Measurements from ENCODE around the gene POLR1C. TPM values are rescaled to one million over a fixed set of nuclear protein-coding genes. Genes with fewer than 3 reads are reported as not detected.

The POLR1C gene
- total RNA-seq, 1 experiment from 2014 or later: 75.4 TPM

- no peak overlapping the region for H3K27ac ChIP-seq (ENCODE audit: low read depth, low read length, poor library complexity, severe bottlenecking)
- ChIA-PET POLR2A (ENCODE audit: low non-redundant PET) (no interaction called here), CTCF (no interaction called here)
- no peak for DNase-seq (ENCODE audit: low spot score)
- intact Hi-C loops (cut with micrococcal nuclease; ENCODE audit: unreplicated experiment): no loop called here
- H3K4me3 ChIP-seq (ENCODE audit: low read depth, low read length, poor library complexity, severe bottlenecking): no peak overlapping the region
- TF ChIP-seq, protein P1, sequence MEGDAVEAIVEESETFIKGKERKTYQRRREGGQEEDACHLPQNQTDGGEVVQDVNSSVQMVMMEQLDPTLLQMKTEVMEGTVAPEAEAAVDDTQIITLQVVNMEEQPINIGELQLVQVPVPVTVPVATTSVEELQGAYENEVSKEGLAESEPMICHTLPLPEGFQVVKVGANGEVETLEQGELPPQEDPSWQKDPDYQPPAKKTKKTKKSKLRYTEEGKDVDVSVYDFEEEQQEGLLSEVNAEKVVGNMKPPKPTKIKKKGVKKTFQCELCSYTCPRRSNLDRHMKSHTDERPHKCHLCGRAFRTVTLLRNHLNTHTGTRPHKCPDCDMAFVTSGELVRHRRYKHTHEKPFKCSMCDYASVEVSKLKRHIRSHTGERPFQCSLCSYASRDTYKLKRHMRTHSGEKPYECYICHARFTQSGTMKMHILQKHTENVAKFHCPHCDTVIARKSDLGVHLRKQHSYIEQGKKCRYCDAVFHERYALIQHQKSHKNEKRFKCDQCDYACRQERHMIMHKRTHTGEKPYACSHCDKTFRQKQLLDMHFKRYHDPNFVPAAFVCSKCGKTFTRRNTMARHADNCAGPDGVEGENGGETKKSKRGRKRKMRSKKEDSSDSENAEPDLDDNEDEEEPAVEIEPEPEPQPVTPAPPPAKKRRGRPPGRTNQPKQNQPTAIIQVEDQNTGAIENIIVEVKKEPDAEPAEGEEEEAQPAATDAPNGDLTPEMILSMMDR (conservative IDR thresholded peaks at IDR 0.05; ENCODE audit: low read depth, low read length): no peak
- no peak for TF ChIP-seq EZH2 (IDR thresholded peaks at IDR 0.05; ENCODE audit: borderline replicate concordance, low read depth, low read length, poor library complexity, severe bottlenecking)
- H3K9me3 ChIP-seq (ENCODE audit: low read depth, low read length, poor library complexity, severe bottlenecking): no peaks in the 10 kb centered on the region
- peaks cover 94% of the 10 kb centered on the region for H3K36me3 ChIP-seq (ENCODE audit: insufficient read depth, low read length, poor library complexity, severe bottlenecking)
- no peaks in the 10 kb centered on the region for H3K4me1 ChIP-seq (ENCODE audit: insufficient read depth, low read length, poor library complexity, severe bottlenecking)
- H3K27me3 ChIP-seq (replicated peaks; ENCODE audit: insufficient read depth, low read depth, low read length, poor library complexity): no peaks in the 10 kb centered on the region
- BruUV-seq (replicated peaks): no TSS peak
Measured at GRCh38 chr6:43559328-43559727, 42.4 kb downstream of the POLR1C start.

GRCh38 chr6:43570876-43571441 is 54.1 kb downstream of the POLR1C start:
- peaks cover 69% of the 10 kb centered on the region for H3K36me3 ChIP-seq (ENCODE audit: insufficient read depth, low read length, poor library complexity, severe bottlenecking)
- ChIA-PET POLR2A (ENCODE audit: low non-redundant PET) (no interaction called here), CTCF (no interaction called here)
- peak overlapping the region; percentile 45 for H3K27ac ChIP-seq (ENCODE audit: low read depth, low read length, poor library complexity, severe bottlenecking)
- no peaks in the 10 kb centered on the region for H3K27me3 ChIP-seq (replicated peaks; ENCODE audit: insufficient read depth, low read depth, low read length, poor library complexity)
- no peak overlapping the region for H3K4me3 ChIP-seq (ENCODE audit: low read depth, low read length, poor library complexity, severe bottlenecking)
- H3K9me3 ChIP-seq (ENCODE audit: low read depth, low read length, poor library complexity, severe bottlenecking): no peaks in the 10 kb centered on the region
- intact Hi-C loops (cut with micrococcal nuclease; ENCODE audit: unreplicated experiment): loop anchor here (5.0 kb wide), 1 partner anchor 39 kb away; no protein-coding TSS in a partner anchor
- peak; percentile 37 for DNase-seq (ENCODE audit: low spot score)
- TF ChIP-seq EZH2 (IDR thresholded peaks at IDR 0.05; ENCODE audit: borderline replicate concordance, low read depth, low read length, poor library complexity, severe bottlenecking): no peak
- TF ChIP-seq, protein P1 (conservative IDR thresholded peaks at IDR 0.05; ENCODE audit: low read depth, low read length): no peak
- H3K4me1 ChIP-seq (ENCODE audit: insufficient read depth, low read length, poor library complexity, severe bottlenecking): no peaks in the 10 kb centered on the region
- BruUV-seq (replicated peaks): no TSS peak

Other genes starting within 250 kb of the POLR1C start
- gene SLC22A7, start 218.8 kb upstream of the POLR1C start, total RNA-seq (2021): not detected in 2 replicates
- gene CRIP3, start 208.3 kb upstream of the POLR1C start, total RNA-seq (2021): 2.4 TPM in 2 replicates
- gene ZNF318, start 147.4 kb upstream of the POLR1C start, total RNA-seq (2021): 22.6 and 23.8 TPM in 2 replicates
- gene ABCC10, start 89.5 kb upstream of the POLR1C start, total RNA-seq (2021): 37.5 and 46.4 TPM in 2 replicates
- 0.37 and 0.67 TPM in 2 replicates for gene DLK2, start 61.5 kb upstream of the POLR1C start, total RNA-seq (2021)
- gene TJAP1, start 39.5 kb upstream of the POLR1C start, total RNA-seq (2021): 39.1 and 46.0 TPM in 2 replicates
- gene LRRC73, start 6.7 kb upstream of the POLR1C start, total RNA-seq (2021): 0.58 and 0.94 TPM in 2 replicates
- 75.1 and 84.2 TPM in 2 replicates for gene YIPF3, start 163 bp upstream of the POLR1C start, total RNA-seq (2021)
- gene XPO5, start 58.9 kb downstream of the POLR1C start, total RNA-seq (2021): 109 and 111 TPM in 2 replicates
- 20.0 and 24.9 TPM in 2 replicates for gene POLH, start 59.1 kb downstream of the POLR1C start, total RNA-seq (2021)
- gene GTPBP2, start 112.2 kb downstream of the POLR1C start, total RNA-seq (2021): 59.4 and 72.1 TPM in 2 replicates
- 52.0 and 55.3 TPM in 2 replicates for gene MAD2L1BP, start 118.8 kb downstream of the POLR1C start, total RNA-seq (2021)
- gene RSPH9, start 127.9 kb downstream of the POLR1C start, total RNA-seq (2021): 0.11 TPM in 2 replicates
- gene MRPS18A, start 170.7 kb downstream of the POLR1C start, total RNA-seq (2021): 64.6 and 69.1 TPM in 2 replicates

Data from A673 (cell line).